ENCODE results near the gene SSR3. TPM values are rescaled to one million over a fixed set of nuclear protein-coding genes. Genes with fewer than 3 reads are reported as not detected.

The SSR3 gene
- total RNA-seq, 1 experiment from 2014 or later = 177 TPM

GRCh38 chr3:156554842-156555687 is at the start of gene SSR3 (continued):
- TF ChIP-seq REST (IDR thresholded peaks at IDR 0.05; ENCODE audit: low read depth) (no peak), EZH2phosphoT487 (IDR thresholded peaks at IDR 0.05; ENCODE audit: borderline replicate concordance) (no peak)

GRCh38 chr3:156604064-156604641 is 49.2 kb upstream of the SSR3 start:
- no peak for TF ChIP-seq ELF1 (IDR thresholded peaks at IDR 0.05; ENCODE audit: borderline replicate concordance, low read depth)
- TF ChIP-seq ZFX (IDR thresholded peaks at IDR 0.05) = no peak
- no peak for TF ChIP-seq SP1 (IDR thresholded peaks at IDR 0.05; ENCODE audit: low read depth)
- no peak for TF ChIP-seq FOSL1 (IDR thresholded peaks at IDR 0.05; ENCODE audit: low read depth)
- ChIA-PET POLR2A (no interaction called here), CTCF (no interaction called here), RAD21 (ENCODE audit: low non-redundant PET in 1 of 2, low total read pairs in 2 of 2, uncharacterized antibody in 2 of 2, unreplicated experiment in 2 of 2) (no interaction called here)
- H3K9me2 ChIP-seq (ENCODE audit: insufficient read depth) = no peaks in the 10 kb centered on the region
- no peaks in the 10 kb centered on the region for H3K27me3 ChIP-seq (ENCODE audit: insufficient read depth, low read length)
- no peak overlapping the region for H3K4me2 ChIP-seq (ENCODE audit: low read length)
- no peaks in the 10 kb centered on the region for H3K79me2 ChIP-seq (ENCODE audit: insufficient read depth, low read length)
- H3K36me3 ChIP-seq (ENCODE audit: control insufficient read depth in 1 of 2, insufficient read depth in 2 of 2, low read length in 2 of 2) = no peaks in the 10 kb centered on the region
- DNase-seq (ENCODE audit: low read depth, low spot score) (no peak), ATAC-seq (no peak)
- peaks cover 0 to 22% of the 10 kb centered on the region in 2 experiments; a peak in 3 of 4 replicates for H3K4me1 ChIP-seq (ENCODE audit: control insufficient read depth in 1 of 2, insufficient read depth in 2 of 2, low read length in 2 of 2)
- intact Hi-C loops (cut with micrococcal nuclease) = no loop called here
- BruUV-seq (replicated peaks) = no TSS peak
- no peak overlapping the region for H3K27ac ChIP-seq (ENCODE audit: low read depth, low read length)
- H2AFZ ChIP-seq (ENCODE audit: low read depth, low read length, poor library complexity, severe bottlenecking) = no peak overlapping the region
- H3K9ac ChIP-seq (ENCODE audit: low read length) = no peak overlapping the region
- H3K4me3 ChIP-seq (replicated peaks in 1 of 2; ENCODE audit: low read depth in 1 of 2, low read length in 2 of 2) = no peak overlapping the region
- no peaks in the 10 kb centered on the region for H4K20me1 ChIP-seq (ENCODE audit: insufficient read depth)
- no peaks in the 10 kb centered on the region for H3K9me3 ChIP-seq (ENCODE audit: control insufficient read depth in 1 of 2, insufficient read depth in 1 of 2, low read depth in 1 of 2, low read length in 2 of 2)

Data from HCT116 (cell line).